ENCODE results near the gene DDX47. TPM values are rescaled to one million over a fixed set of nuclear protein-coding genes. Genes with fewer than 3 reads are reported as not detected.

Gene DDX47
- total and polyA plus RNA-seq, 2 experiments from 2014 or later = 54.0 to 90.8 TPM

- TF ChIP-seq, protein P1, sequence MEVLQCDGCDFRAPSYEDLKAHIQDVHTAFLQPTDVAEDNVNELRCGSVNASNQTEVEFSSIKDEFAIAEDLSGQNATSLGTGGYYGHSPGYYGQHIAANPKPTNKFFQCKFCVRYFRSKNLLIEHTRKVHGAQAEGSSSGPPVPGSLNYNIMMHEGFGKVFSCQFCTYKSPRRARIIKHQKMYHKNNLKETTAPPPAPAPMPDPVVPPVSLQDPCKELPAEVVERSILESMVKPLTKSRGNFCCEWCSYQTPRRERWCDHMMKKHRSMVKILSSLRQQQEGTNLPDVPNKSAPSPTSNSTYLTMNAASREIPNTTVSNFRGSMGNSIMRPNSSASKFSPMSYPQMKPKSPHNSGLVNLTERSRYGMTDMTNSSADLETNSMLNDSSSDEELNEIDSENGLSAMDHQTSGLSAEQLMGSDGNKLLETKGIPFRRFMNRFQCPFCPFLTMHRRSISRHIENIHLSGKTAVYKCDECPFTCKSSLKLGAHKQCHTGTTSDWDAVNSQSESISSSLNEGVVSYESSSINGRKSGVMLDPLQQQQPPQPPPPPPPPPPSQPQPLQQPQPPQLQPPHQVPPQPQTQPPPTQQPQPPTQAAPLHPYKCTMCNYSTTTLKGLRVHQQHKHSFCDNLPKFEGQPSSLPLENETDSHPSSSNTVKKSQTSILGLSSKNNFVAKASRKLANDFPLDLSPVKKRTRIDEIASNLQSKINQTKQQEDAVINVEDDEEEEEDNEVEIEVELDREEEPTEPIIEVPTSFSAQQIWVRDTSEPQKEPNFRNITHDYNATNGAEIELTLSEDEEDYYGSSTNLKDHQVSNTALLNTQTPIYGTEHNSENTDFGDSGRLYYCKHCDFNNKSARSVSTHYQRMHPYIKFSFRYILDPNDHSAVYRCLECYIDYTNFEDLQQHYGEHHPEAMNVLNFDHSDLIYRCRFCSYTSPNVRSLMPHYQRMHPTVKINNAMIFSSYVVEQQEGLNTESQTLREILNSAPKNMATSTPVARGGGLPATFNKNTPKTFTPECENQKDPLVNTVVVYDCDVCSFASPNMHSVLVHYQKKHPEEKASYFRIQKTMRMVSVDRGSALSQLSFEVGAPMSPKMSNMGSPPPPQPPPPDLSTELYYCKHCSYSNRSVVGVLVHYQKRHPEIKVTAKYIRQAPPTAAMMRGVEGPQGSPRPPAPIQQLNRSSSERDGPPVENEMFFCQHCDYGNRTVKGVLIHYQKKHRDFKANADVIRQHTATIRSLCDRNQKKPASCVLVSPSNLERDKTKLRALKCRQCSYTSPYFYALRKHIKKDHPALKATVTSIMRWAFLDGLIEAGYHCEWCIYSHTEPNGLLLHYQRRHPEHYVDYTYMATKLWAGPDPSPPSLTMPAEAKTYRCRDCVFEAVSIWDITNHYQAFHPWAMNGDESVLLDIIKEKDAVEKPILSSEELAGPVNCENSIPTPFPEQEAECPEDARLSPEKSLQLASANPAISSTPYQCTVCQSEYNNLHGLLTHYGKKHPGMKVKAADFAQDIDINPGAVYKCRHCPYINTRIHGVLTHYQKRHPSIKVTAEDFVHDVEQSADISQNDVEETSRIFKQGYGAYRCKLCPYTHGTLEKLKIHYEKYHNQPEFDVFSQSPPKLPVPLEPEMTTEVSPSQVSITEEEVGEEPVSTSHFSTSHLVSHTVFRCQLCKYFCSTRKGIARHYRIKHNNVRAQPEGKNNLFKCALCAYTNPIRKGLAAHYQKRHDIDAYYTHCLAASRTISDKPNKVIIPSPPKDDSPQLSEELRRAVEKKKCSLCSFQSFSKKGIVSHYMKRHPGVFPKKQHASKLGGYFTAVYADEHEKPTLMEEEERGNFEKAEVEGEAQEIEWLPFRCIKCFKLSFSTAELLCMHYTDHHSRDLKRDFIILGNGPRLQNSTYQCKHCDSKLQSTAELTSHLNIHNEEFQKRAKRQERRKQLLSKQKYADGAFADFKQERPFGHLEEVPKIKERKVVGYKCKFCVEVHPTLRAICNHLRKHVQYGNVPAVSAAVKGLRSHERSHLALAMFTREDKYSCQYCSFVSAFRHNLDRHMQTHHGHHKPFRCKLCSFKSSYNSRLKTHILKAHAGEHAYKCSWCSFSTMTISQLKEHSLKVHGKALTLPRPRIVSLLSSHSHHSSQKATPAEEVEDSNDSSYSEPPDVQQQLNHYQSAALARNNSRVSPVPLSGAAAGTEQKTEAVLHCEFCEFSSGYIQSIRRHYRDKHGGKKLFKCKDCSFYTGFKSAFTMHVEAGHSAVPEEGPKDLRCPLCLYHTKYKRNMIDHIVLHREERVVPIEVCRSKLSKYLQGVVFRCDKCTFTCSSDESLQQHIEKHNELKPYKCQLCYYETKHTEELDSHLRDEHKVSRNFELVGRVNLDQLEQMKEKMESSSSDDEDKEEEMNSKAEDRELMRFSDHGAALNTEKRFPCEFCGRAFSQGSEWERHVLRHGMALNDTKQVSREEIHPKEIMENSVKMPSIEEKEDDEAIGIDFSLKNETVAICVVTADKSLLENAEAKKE (CRISPR knock-in tag; IDR thresholded peaks at IDR 0.05) = no peak
- no peak for TF ChIP-seq EZH2phosphoT487 (IDR thresholded peaks at IDR 0.05; ENCODE audit: unreplicated experiment)
- TF ChIP-seq EZH2 (IDR thresholded peaks at IDR 0.05; ENCODE audit: low read depth, unreplicated experiment) = no peak
- no peak for TF ChIP-seq JUNB (IDR thresholded peaks at IDR 0.05; ENCODE audit: unreplicated experiment)
- no peak for TF ChIP-seq ZNF114 (CRISPR knock-in tag; IDR thresholded peaks at IDR 0.05)
- TF ChIP-seq CREB1 (CRISPR knock-in tag; IDR thresholded peaks at IDR 0.05; ENCODE audit: low read depth) = no peak
- TF ChIP-seq CTCF (conservative IDR thresholded peaks at IDR 0.05; ENCODE audit: low read depth in 2 of 2) = no peak
- TF ChIP-seq ZNF331 (CRISPR knock-in tag; IDR thresholded peaks at IDR 0.05; ENCODE audit: low read depth) = no peak
- no peak for TF ChIP-seq STAT1 (IDR thresholded peaks at IDR 0.05; ENCODE audit: unreplicated experiment)
These were observed 64.8 kb downstream of the DDX47 start (continued) for GRCh38 chr12:12877781-12878455.

MicroRNAs encoded within 50 kb of the gene (microRNA counts, 767-probe panel; counts per million panel counts)
- not detected for microRNA hsa-miR-613

Small RNAs within 50 kb of the gene (microRNA-seq; reads per million reads assigned to microRNA genes)
- not detected for gene MIR613

Small RNAs within 50 kb of the gene (small RNA-seq; reads per million reads assigned to genes)
- not detected for gene AC007215.1 (ENCODE audit: low replicate concordance)
- not detected for gene MIR613 (ENCODE audit: low replicate concordance)

Other genes starting within 250 kb of the DDX47 start
- 20.5 and 21.6 TPM in 2 replicates for gene CREBL2, start 201.5 kb upstream of the DDX47 start, total RNA-seq (2014; rRNA removed; shearing (Covaris generic))
- 9.0 and 9.3 TPM in 2 replicates for gene CREBL2, start 201.5 kb upstream of the DDX47 start, polyA plus RNA-seq (2016; fragmentation: Nextera tagmentation; extraction: Ambion mirVana)
- gene GPR19, start 117.2 kb upstream of the DDX47 start, total RNA-seq (2014; rRNA removed; shearing (Covaris generic)) = 15.3 and 18.7 TPM in 2 replicates
- 12.1 and 14.3 TPM in 2 replicates for gene GPR19, start 117.2 kb upstream of the DDX47 start, polyA plus RNA-seq (2016; fragmentation: Nextera tagmentation; extraction: Ambion mirVana)
- gene CDKN1B, start 96.0 kb upstream of the DDX47 start, total RNA-seq (2014; rRNA removed; shearing (Covaris generic)) = 27.9 and 30.6 TPM in 2 replicates
- 9.3 and 9.5 TPM in 2 replicates for gene CDKN1B, start 96.0 kb upstream of the DDX47 start, polyA plus RNA-seq (2016; fragmentation: Nextera tagmentation; extraction: Ambion mirVana)
- 0.43 and 0.94 TPM in 2 replicates for gene APOLD1, start 27.7 kb upstream of the DDX47 start, total RNA-seq (2014; rRNA removed; shearing (Covaris generic))
- gene APOLD1, start 27.7 kb upstream of the DDX47 start, polyA plus RNA-seq (2016; fragmentation: Nextera tagmentation; extraction: Ambion mirVana) = 1.8 TPM in 2 replicates
- gene GPRC5A, start 78.2 kb downstream of the DDX47 start, total RNA-seq (2014; rRNA removed; shearing (Covaris generic)) = 0.38 and 1.0 TPM in 2 replicates
- gene GPRC5A, start 78.2 kb downstream of the DDX47 start, polyA plus RNA-seq (2016; fragmentation: Nextera tagmentation; extraction: Ambion mirVana) = 0.16 and 0.21 TPM in 2 replicates
- not detected in 2 replicates for gene GPRC5D, start 138.8 kb downstream of the DDX47 start, total RNA-seq (2014; rRNA removed; shearing (Covaris generic))
- gene GPRC5D, start 138.8 kb downstream of the DDX47 start, polyA plus RNA-seq (2016; fragmentation: Nextera tagmentation; extraction: Ambion mirVana) = not detected in 2 replicates
- 25.2 and 33.9 TPM in 2 replicates for gene HEBP1, start 186.9 kb downstream of the DDX47 start, total RNA-seq (2014; rRNA removed; shearing (Covaris generic))
- gene HEBP1, start 186.9 kb downstream of the DDX47 start, polyA plus RNA-seq (2016; fragmentation: Nextera tagmentation; extraction: Ambion mirVana) = 45.1 and 46.8 TPM in 2 replicates
- gene FAM234B, start 231.0 kb downstream of the DDX47 start, total RNA-seq (2014; rRNA removed; shearing (Covaris generic)) = 20.1 and 21.1 TPM in 2 replicates
- gene FAM234B, start 231.0 kb downstream of the DDX47 start, polyA plus RNA-seq (2016; fragmentation: Nextera tagmentation; extraction: Ambion mirVana) = 9.5 TPM in 2 replicates

All from GM23338 (cell line).